Stomach (tissue), 9 donors: ENCODE data around the gene FCHSD2. TPM values are rescaled to one million over a fixed set of nuclear protein-coding genes. Genes with fewer than 3 reads are reported as not detected.
A peak's percentile ranks its signal among the peaks of the same experiment; 100 is the strongest.

Experiments
- DNase-seq, 2 donors: peaks; one replicate each; pipeline versions ENCODE4 v3.0.0 to v3.0.0-alpha.2; 2013 to 2019
- H3K27ac ChIP-seq, 5 donors: fragments of 200-600 bp in 4 of 5; sonication (generic) in 4 of 5; one replicate each; pipeline ENCODE4 v1.5.1; 2013 to 2019; ENCODE audit warnings: mild to moderate bottlenecking in 1 of 5, moderate library complexity in 1 of 5
- H3K27me3 ChIP-seq, 3 donors: fragments of 200-600 bp; sonication (generic); one replicate each; pipeline ENCODE4 v1.5.1; 2017 to 2019; ENCODE audit warnings: mixed run types in 1 of 3
- H3K36me3 ChIP-seq, 4 donors: fragments of 200-600 bp; sonication (generic); 1 replicate in 3 of 4; 2 replicates in 1 of 4; pipeline ENCODE4 v1.5.1; 2016 to 2019
- H3K4me1 ChIP-seq, 4 donors: fragments of 200-600 bp; sonication (generic); one replicate each; pipeline ENCODE4 v1.5.1; 2016 to 2019
- H3K4me3 ChIP-seq, 4 donors: fragments of 200-600 bp; sonication (generic) in 3 of 4; one replicate each; pipeline ENCODE4 v1.5.1; 2016 to 2019; ENCODE audit warnings: mild to moderate bottlenecking in 1 of 4
- H3K9me3 ChIP-seq, 4 donors: fragments of 200-600 bp; sonication (generic); one replicate each; pipeline ENCODE4 v1.5.1; 2016 to 2019
- EP300 ChIP-seq: sonication (generic); formaldehyde crosslinking; IDR thresholded peaks from one replicate; pipeline ENCODE4 v1.6.1; 2017; ENCODE audit warnings: antibody characterized with exemption
- POLR2A ChIP-seq, 4 donors: fragments of 450-650 bp; IDR thresholded peaks; one replicate each; pipeline ENCODE4 v1.6.1; 2016; ENCODE audit warnings: antibody characterized with exemption in 4 of 4, control low read depth in 2 of 4, mild to moderate bottlenecking in 1 of 4, moderate library complexity in 1 of 4
- POLR2AphosphoS5 ChIP-seq, 3 donors: sonication (generic); formaldehyde crosslinking; IDR thresholded peaks; one replicate each; pipeline ENCODE4 v1.6.1; 2016; ENCODE audit warnings: antibody characterized with exemption in 3 of 3
- WGBS, 5 donors: extraction: QIAGEN DNeasy Blood & Tissue Kit in 3 of 5; methylation state at CpG; one replicate each; pipeline versions ENCODE4 v1.1.5 to v1.1.7; 2013 to 2018; 5-methylcytosine and 5-hydroxymethylcytosine counted together
- intact Hi-C: fragments of 100-400 bp; cut with DNase I; formaldehyde crosslinking; loops from one replicate; pipeline ENCODE4 v1.15.1; 2023; ENCODE audit warnings: low total_unique reads
- polyA plus RNA-seq, 3 donors: library from polyadenylated mRNA; stranded (reverse); fragments of 200-250 nt; gene quantifications; one replicate each; pipeline ENCODE4 v1.2.3, GENCODE V29; 2013
- total RNA-seq, 5 donors: library from RNA; depleted of rRNA; stranded (reverse); fragments of >200 nt; gene quantifications; one replicate each; pipeline versions ENCODE4 v1.1.0 to v1.2.3, GENCODE V29; 2014 to 2016
- TF ChIP-seq, protein P1 (sequence below), 7 experiments: fragments of 450-650 bp in 4 of 7; fragments of 200-600 bp in 3 of 7; sonication (generic) in 3 of 7; IDR thresholded peaks; one replicate each; pipeline ENCODE4 v1.5.1; 2016 to 2019; ENCODE audit warnings: antibody characterized with exemption in 7 of 7, control low read depth in 2 of 7, mild to moderate bottlenecking in 1 of 7
- donor health status: healthy with polysubstance abuse.
- donor health status: Bipolar disorder and iron deficiency.
- donor health status: healthy.

Gene FCHSD2
- total and polyA plus RNA-seq, 8 donors, result 5.7 to 64.3 (median 15.9) TPM

DNA sequence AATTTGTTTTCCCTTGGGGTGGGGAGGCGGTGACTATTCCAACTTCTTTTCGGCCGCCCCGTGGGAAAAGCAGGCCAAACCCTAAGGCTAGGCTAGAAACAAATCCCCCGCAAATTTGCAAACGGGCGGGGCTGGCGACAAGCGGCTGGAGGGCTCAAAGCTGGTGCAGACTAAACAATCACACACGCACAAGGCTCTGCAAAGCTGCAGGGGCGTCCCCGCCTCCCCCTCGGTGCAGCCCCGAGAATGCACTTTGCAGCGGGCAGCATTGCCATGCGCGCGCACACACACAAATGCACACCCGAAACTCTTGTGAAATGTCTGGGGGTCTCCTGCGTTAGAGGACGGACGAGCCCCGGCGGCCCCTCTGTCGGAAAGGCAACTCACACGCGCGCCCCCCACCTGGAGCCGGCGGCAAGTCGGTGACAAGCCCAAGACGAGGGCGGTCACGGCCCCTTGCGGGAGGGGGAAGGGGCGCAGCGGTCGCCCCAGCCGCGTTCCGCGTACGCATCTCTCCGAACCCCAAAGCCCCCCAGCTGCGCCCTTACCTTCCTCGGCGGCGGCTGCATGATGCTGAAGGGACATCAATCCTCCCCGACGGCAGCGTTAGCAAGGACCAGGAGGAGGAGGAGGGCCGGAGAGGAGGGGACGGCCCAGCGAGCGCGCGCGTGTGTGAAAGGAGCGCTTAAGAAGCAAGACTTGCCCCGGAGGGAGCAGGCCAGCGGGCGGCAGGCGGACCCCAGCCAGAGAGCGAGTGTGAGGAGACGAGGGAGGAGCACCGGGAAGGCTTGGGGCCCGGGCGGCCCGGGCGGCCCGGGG lies 600 bp downstream of the FCHSD2 start:
- no peak for TF ChIP-seq EP300
- peak in 1 of 3 donors; percentile 3 for TF ChIP-seq POLR2AphosphoS5 (IDR thresholded peaks at IDR 0.05)
- Histone ChIP-seq H3K9me3 (no peaks in the 10 kb centered on the region), H3K4me3 (peak overlapping the region; percentile 79 to 97 (median 93)), H3K27me3 (no peaks in the 10 kb centered on the region), H3K36me3 (peaks cover 0 to 5% (median 2%) of the 10 kb centered on the region in 4 donors), H3K4me1 (peaks cover 20 to 69% (median 45%) of the 10 kb centered on the region in 4 donors), H3K27ac (peak overlapping the region; percentile 94 to 99 (median 97))
- peak; percentile 63 to 90 for DNase-seq
- WGBS, 5 donors, result 0 to 1% (median 1%) methylated on average over 36 to 71 of the region's 71 CpGs
- intact Hi-C loops, result no loop called here

DNA sequence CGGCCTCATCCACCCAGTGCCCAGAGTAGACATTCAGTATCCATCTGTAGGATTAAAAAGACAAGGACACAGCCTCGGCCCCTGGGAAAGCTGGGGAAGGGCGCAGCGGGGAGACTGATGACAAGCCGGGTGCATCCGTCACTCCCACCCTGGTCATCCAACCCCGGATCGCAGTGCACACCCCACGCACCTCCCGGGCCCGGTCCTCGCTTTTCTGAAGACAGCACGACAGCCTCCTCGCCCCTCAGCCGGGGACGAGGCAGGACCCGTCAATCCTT lies 1.1 kb downstream of the FCHSD2 start:
- peak overlapping the region; percentile 79 to 97 (median 93) for H3K4me3 ChIP-seq
- H3K36me3 ChIP-seq, result peaks cover 0 to 9% (median 3%) of the 10 kb centered on the region in 4 donors
- WGBS, 5 donors, result 0 to 1% (median 1%) methylated on average over 13 to 17 of the region's 17 CpGs
- intact Hi-C loops, result no loop called here
- H3K27me3 ChIP-seq, result no peaks in the 10 kb centered on the region
- no peak for DNase-seq
- peaks cover 20 to 68% (median 48%) of the 10 kb centered on the region in 4 donors for H3K4me1 ChIP-seq
- H3K9me3 ChIP-seq, result no peaks in the 10 kb centered on the region
- no peak for TF ChIP-seq POLR2A (IDR thresholded peaks at IDR 0.05)
- TF ChIP-seq, protein P1, sequence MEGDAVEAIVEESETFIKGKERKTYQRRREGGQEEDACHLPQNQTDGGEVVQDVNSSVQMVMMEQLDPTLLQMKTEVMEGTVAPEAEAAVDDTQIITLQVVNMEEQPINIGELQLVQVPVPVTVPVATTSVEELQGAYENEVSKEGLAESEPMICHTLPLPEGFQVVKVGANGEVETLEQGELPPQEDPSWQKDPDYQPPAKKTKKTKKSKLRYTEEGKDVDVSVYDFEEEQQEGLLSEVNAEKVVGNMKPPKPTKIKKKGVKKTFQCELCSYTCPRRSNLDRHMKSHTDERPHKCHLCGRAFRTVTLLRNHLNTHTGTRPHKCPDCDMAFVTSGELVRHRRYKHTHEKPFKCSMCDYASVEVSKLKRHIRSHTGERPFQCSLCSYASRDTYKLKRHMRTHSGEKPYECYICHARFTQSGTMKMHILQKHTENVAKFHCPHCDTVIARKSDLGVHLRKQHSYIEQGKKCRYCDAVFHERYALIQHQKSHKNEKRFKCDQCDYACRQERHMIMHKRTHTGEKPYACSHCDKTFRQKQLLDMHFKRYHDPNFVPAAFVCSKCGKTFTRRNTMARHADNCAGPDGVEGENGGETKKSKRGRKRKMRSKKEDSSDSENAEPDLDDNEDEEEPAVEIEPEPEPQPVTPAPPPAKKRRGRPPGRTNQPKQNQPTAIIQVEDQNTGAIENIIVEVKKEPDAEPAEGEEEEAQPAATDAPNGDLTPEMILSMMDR (IDR thresholded peaks at IDR 0.05), result no peak
- no peak for TF ChIP-seq EP300
- TF ChIP-seq POLR2AphosphoS5 (IDR thresholded peaks at IDR 0.05), result no peak
- H3K27ac ChIP-seq, result peak overlapping the region; percentile 94 to 99 (median 97)

DNA sequence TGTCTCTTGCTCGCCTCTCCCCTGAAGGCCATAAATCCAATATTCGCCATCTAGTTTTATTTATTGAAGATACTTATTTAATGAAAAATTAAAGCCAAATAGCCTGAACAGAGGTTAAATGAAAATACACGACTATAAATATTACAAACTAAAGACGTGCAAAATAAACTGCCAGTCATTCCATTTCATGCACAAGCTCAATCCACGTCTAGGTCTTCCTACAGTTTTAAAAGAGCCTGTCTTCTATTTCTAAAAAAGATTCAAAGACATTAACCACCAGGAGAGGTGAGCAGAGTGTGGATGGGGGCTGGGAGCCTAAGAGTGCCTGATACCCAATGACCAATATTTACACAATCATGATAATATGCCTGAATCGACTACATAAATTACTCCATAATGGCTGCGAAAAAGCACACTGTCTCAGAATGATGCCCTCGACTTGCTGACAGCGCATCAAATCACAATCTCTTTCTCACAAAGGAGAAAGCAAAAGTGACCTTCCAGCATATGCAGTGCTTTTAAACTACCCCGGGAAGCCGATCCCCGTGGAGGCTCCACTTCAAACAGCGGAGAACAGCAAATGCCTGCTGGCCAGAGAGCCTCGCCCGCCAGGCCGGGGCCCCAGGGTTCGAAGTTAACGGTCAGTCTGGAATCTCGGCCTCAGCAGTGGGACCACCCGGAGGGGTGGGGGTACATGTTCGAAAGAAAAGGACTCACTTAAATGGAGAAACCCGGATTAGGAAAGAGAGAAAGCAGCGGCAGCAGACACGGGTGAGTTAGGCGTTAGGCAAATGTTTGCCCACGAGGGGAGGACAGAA lies 1.7 kb downstream of the FCHSD2 start:
- peak overlapping the region; percentile 94 to 99 (median 97) for H3K27ac ChIP-seq
- H3K36me3 ChIP-seq, result peaks cover 0 to 13% (median 3%) of the 10 kb centered on the region in 4 donors
- TF ChIP-seq POLR2AphosphoS5 (IDR thresholded peaks at IDR 0.05) (no peak), POLR2A (IDR thresholded peaks at IDR 0.05) (no peak), EP300 (no peak)
- TF ChIP-seq, protein P1 (IDR thresholded peaks at IDR 0.05), result no peak
- no peaks in the 10 kb centered on the region for H3K27me3 ChIP-seq
- intact Hi-C loops, result no loop called here
- H3K4me1 ChIP-seq, result peaks cover 20 to 68% (median 50%) of the 10 kb centered on the region in 4 donors
- DNase-seq, result peak; percentile 48 to 52
- peak overlapping the region; percentile 79 to 97 (median 93) for H3K4me3 ChIP-seq
- 7 to 11% (median 8%) methylated on average over 24 to 26 of the region's 26 CpGs for WGBS, 5 donors
- H3K9me3 ChIP-seq, result no peaks in the 10 kb centered on the region

DNA sequence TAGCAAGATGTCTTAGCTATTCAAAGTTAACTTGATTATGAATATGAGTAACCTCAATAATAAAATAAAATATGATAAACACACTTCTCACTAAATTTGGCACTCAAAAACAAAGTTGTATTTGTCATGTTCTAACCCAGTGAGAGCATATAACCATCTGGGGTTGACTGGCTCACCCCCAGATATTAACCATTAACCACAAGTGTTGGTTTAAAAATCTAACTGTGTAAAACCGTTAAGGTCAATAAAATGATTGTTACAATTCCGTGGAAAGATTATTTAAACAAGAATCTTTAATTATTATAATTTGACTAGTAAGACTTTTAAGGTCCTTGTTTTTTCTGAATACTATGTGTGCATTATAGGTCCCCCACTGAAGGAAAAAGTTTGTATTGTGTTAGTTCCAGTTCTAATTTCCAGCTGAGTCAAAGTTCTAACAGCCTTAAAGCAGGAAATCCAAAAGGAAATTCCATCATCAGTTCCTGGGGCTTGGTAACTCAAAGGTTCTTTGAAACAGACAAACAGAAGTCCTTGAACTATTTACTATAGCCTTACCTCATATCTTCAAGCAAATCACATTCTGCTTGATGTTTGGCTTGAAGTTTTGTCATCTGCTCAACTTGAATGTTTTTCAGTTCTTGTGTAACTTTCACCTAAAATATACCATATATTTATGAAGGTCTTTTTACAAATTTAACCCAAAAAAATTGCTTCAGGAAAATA lies 2.5 kb downstream of the FCHSD2 start:
- H3K4me3 ChIP-seq, result peak overlapping the region in 3 of 4 donors; percentile 91 to 97 (median 95)
- intact Hi-C loops, result no loop called here
- H3K9me3 ChIP-seq, result no peaks in the 10 kb centered on the region
- DNase-seq, result peak in 1 of 2 donors; percentile 32
- peak overlapping the region in 4 of 5 donors; percentile 94 to 98 (median 97) for H3K27ac ChIP-seq
- peaks cover 20 to 67% (median 52%) of the 10 kb centered on the region in 4 donors for H3K4me1 ChIP-seq
- TF ChIP-seq POLR2A (IDR thresholded peaks at IDR 0.05) (no peak), POLR2AphosphoS5 (IDR thresholded peaks at IDR 0.05) (peak in 1 of 3 donors; percentile 39)
- peaks cover 0 to 14% (median 3%) of the 10 kb centered on the region in 4 donors for H3K36me3 ChIP-seq
- 13 to 19% (median 15%) methylated on average over 2 of the region's 2 CpGs for WGBS, 5 donors
- H3K27me3 ChIP-seq, result no peaks in the 10 kb centered on the region

DNA sequence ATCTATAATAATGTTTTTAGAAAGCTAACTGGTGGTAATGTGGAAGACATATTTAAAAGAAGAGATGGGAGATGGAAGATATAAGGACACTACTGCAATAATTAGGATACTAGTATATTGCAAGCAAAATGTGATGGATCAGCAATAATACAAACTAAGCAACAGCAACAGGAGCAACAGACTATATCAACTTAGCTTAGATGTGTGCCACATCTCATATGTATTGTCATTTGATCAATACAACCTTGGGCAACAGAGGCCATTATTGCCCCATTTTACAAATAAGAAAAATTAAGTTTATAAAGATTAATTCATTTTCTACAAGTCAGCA lies 4.2 kb downstream of the FCHSD2 start:
- Histone ChIP-seq H3K4me3 (no peak overlapping the region), H3K36me3 (peaks cover 2 to 31% (median 16%) of the 10 kb centered on the region in 4 donors), H3K4me1 (peaks cover 11 to 53% (median 37%) of the 10 kb centered on the region in 4 donors), H3K27ac (no peak overlapping the region), H3K9me3 (no peaks in the 10 kb centered on the region), H3K27me3 (no peaks in the 10 kb centered on the region)
- intact Hi-C loops, result no loop called here
- TF ChIP-seq POLR2A (IDR thresholded peaks at IDR 0.05) (no peak), POLR2AphosphoS5 (IDR thresholded peaks at IDR 0.05) (no peak), EP300 (no peak)
- TF ChIP-seq, protein P1 (IDR thresholded peaks at IDR 0.05), result no peak
- no peak for DNase-seq
